Stomach (tissue), 4 donors: ENCODE results near the gene ERG.

Experiments
- CTCF ChIP-seq, 7 experiments: fragments of 450-650 bp in 4 of 7; fragments of 200-600 bp in 3 of 7; sonication (generic) in 3 of 7; IDR thresholded peaks; one replicate each; pipeline ENCODE4 v1.5.1; 2016 to 2019; ENCODE audit warnings: antibody characterized with exemption in 7 of 7, control low read depth in 2 of 7, mild to moderate bottlenecking in 1 of 7
- EP300 ChIP-seq: sonication (generic); formaldehyde crosslinking; IDR thresholded peaks from one replicate; pipeline ENCODE4 v1.6.1; 2017; ENCODE audit warnings: antibody characterized with exemption
- POLR2AphosphoS5 ChIP-seq, 3 donors: sonication (generic); formaldehyde crosslinking; IDR thresholded peaks; one replicate each; pipeline ENCODE4 v1.6.1; 2016; ENCODE audit warnings: antibody characterized with exemption in 3 of 3

- TF ChIP-seq EP300 (no peak), POLR2AphosphoS5 (IDR thresholded peaks at IDR 0.05) (no peak), CTCF (IDR thresholded peaks at IDR 0.05) (no peak)
Observed at GRCh38 chr21:38365521-38365920, 132.8 kb downstream of the ERG start.
